K562 (cell line): ENCODE data around the gene SUPT3H. TPM values are rescaled to one million over a fixed set of nuclear protein-coding genes. Genes with fewer than 3 reads are reported as not detected.

Experiments
- ATAC-seq: fragments of 200-7000 bp; cut with Tn5 transposase; 3 replicates; pipeline ENCODE4 v1.9.1; 2020; ENCODE audit warnings: moderate library complexity
- BruUV-seq: library from RNA; stranded (reverse); fragments of 400-500 nt; replicated peaks from 2 replicates; lab custom pipeline; 2021; lab: Mats Ljungman, UMichigan
- CTCF ChIA-PET: fragments of 300-600 bp; formaldehyde crosslinking; extraction: SDS; loops from one replicate; lab custom pipeline; 2021; ENCODE audit warnings: low intra/inter-chr PET ratio; lab: Yijun Ruan, JAX
- POLR2A ChIA-PET: fragments of 300-600, 350-650 bp; sonication (Branson Sonifier 250); formaldehyde crosslinking; extraction: SDS; loops from one replicate; lab custom pipeline; 2021; ENCODE audit warnings: antibody characterized with exemption, inconsistent platforms; lab: Yijun Ruan, JAX
- DNase-seq, 4 experiments: peaks; one replicate each; pipeline versions ENCODE4 v3.0.0 to v3.0.0-alpha.2; 2011 to 2018; ENCODE audit warnings: low spot score in 3 of 4, mixed read lengths in 3 of 4; ENCODE audit errors: extremely low read depth in 1 of 4
- FAIRE-seq: peaks from 2 replicates; lab custom pipeline; 2011; peaks lifted over from hg19 to GRCh38; lab: Jason Lieb, UNC
- H2AFZ ChIP-seq: 2 replicates; pipeline ENCODE4 v1.6.0; 2011; ENCODE audit warnings: low read depth, low read length, control low read depth, inconsistent platforms
- H3K27ac ChIP-seq: fragments of 200-600 bp; 3 replicates; pipeline ENCODE4 v1.8.0; 2011; ENCODE audit warnings: low read depth, mild to moderate bottlenecking, control low read depth, inconsistent platforms, low read length, moderate library complexity, mixed read lengths; ENCODE audit errors: extremely low read depth
- H3K27me3 ChIP-seq, 2 experiments: fragments of 300-600 bp in 1 of 2; 2 replicates in 1 of 2; 3 replicates in 1 of 2; pipeline versions ENCODE4 v1.6.0 to v1.8.0; 2011; ENCODE audit warnings: inconsistent platforms in 2 of 2, low read length in 2 of 2, mild to moderate bottlenecking in 1 of 2, mixed read lengths in 1 of 2, moderate library complexity in 1 of 2; ENCODE audit not compliant: control insufficient read depth in 2 of 2, insufficient read depth in 2 of 2
- H3K36me3 ChIP-seq: fragments of 300-600 bp; 3 replicates; pipeline ENCODE4 v1.8.0; 2011; ENCODE audit warnings: mild to moderate bottlenecking, low read length, inconsistent platforms; ENCODE audit not compliant: control insufficient read depth, insufficient read depth
- H3K4me1 ChIP-seq, 2 experiments: fragments of 200-600 bp in 1 of 2; replicated peaks in 1 of 2; 2 replicates in 1 of 2; 3 replicates in 1 of 2; pipeline versions ENCODE4 v1.5.1 to v1.8.0; 2011; ENCODE audit warnings: inconsistent platforms in 2 of 2, low read length in 2 of 2, mild to moderate bottlenecking in 1 of 2, mixed read lengths in 1 of 2, moderate library complexity in 1 of 2; ENCODE audit not compliant: control insufficient read depth in 2 of 2, insufficient read depth in 2 of 2
- H3K4me2 ChIP-seq: 2 replicates; pipeline ENCODE4 v1.6.1; 2011; ENCODE audit warnings: low read length, control low read depth, inconsistent platforms, mixed read lengths; ENCODE audit not compliant: insufficient read depth
- H3K4me3 ChIP-seq: fragments of 200-600 bp; sonication (generic), shearing (Covaris generic); 2 replicates; pipeline ENCODE4 v1.5.1; 2016; ENCODE audit warnings: control low read depth, inconsistent platforms
- H3K79me2 ChIP-seq: fragments of 200-600 bp; 3 replicates; pipeline ENCODE4 v1.8.0; 2011; ENCODE audit warnings: low read length, inconsistent platforms; ENCODE audit not compliant: control insufficient read depth, insufficient read depth
- H3K9ac ChIP-seq, 2 experiments: 2 replicates each; pipeline versions ENCODE4 v1.6.0 to v1.6.1; 2011; ENCODE audit warnings: low read depth in 2 of 2, low read length in 2 of 2, control low read depth in 1 of 2, inconsistent platforms in 1 of 2, mild to moderate bottlenecking in 1 of 2, mixed read lengths in 1 of 2; ENCODE audit not compliant: insufficient read depth in 1 of 2
- H3K9me1 ChIP-seq: one replicate; pipeline ENCODE4 v1.6.0; 2011; ENCODE audit warnings: inconsistent platforms, mild to moderate bottlenecking, low read length, moderate library complexity; ENCODE audit not compliant: control insufficient read depth, insufficient read depth
- H3K9me3 ChIP-seq: replicated peaks from 2 replicates; pipeline ENCODE4 v1.5.1; 2011; ENCODE audit warnings: low read depth, low read length, inconsistent platforms; ENCODE audit not compliant: control insufficient read depth, insufficient read depth
- H4K20me1 ChIP-seq: replicated peaks from 2 replicates; pipeline ENCODE4 v1.6.1; 2011; ENCODE audit warnings: low read length, inconsistent platforms, mixed read lengths; ENCODE audit not compliant: control insufficient read depth, insufficient read depth
- BRD9 ChIP-seq: fragments of 450-650 bp; IDR thresholded peaks from 2 replicates; pipeline ENCODE4 v1.6.1; 2018; ENCODE audit warnings: low read depth; ENCODE audit not compliant: partially characterized antibody
- HMG20B ChIP-seq: fragments of 250-450 bp; sonication (Bioruptor Pico); IDR thresholded peaks from 2 replicates; pipeline ENCODE4 v1.5.0; 2021; ENCODE audit warnings: mild to moderate bottlenecking
- MYC ChIP-seq, 2 experiments: fragments of 250-450 bp in 1 of 2; sonication (Bioruptor Pico) in 1 of 2; IDR thresholded peaks; 2 replicates each; pipeline versions ENCODE4 v1.5.1 to v1.6.1; 2012 to 2021; ENCODE audit warnings: low read depth in 2 of 2, borderline replicate concordance in 1 of 2, improper control_type of control experiment in 1 of 2, low read length in 1 of 2, mild to moderate bottlenecking in 1 of 2, moderate library complexity in 1 of 2
- NCOA6 ChIP-seq: fragments of 450-650 bp; IDR thresholded peaks from 2 replicates; pipeline ENCODE4 v1.6.1; 2017; ENCODE audit warnings: mild to moderate bottlenecking
- TEAD2 ChIP-seq: fragments of 450-650 bp; IDR thresholded peaks from 2 replicates; pipeline ENCODE4 v1.6.1; 2016; ENCODE audit warnings: missing genetic modification characterization, control low read depth, missing compliant biosample characterization
- ZNF274 ChIP-seq: IDR thresholded peaks from 2 replicates; pipeline ENCODE4 v1.6.1; 2011; ENCODE audit warnings: low read depth, mild to moderate bottlenecking, low read length, moderate library complexity, borderline replicate concordance
- in situ Hi-C: fragments of 300-500 bp; cut with MboI; formaldehyde crosslinking; loops from 4 replicates; pipeline ENCODE4 v1.15.0; 2018; ENCODE audit warnings: inconsistent platforms, mixed read lengths
- intact Hi-C: fragments of 100-400 bp; cut with micrococcal nuclease; formaldehyde crosslinking; loops from 2 replicates; pipeline ENCODE4 v1.14.2; 2022
- polyA plus RNA-seq, 8 experiments: library from polyadenylated mRNA; depleted of rRNA in 4 of 8; stranded (reverse) in 5 of 8; unstranded in 3 of 8; fragments of >200 nt; fragmentation: Nextera tagmentation in 2 of 8; fragmentation: Illumina TruSeq in 1 of 8; extraction: Ambion mirVana in 2 of 8; extraction: Trizol in 1 of 8; gene quantifications; 2 replicates each; pipeline versions ENCODE4 v1.2.1 to v1.2.3, GENCODE V29; 2011 to 2014; ENCODE audit warnings: inconsistent platforms in 1 of 8, missing spikeins in 1 of 8
- total RNA-seq, 7 experiments: library from RNA; depleted of rRNA in 6 of 7; stranded (reverse); fragments of >200 nt in 6 of 7; fragmentation: Illumina TruSeq in 2 of 7; extraction: Trizol in 2 of 7; gene quantifications; 2 replicates each; pipeline versions ENCODE4 v1.2.1 to v1.2.3, GENCODE V29; 2011 to 2021; ENCODE audit warnings: low replicate concordance in 1 of 7
- TF ChIP-seq, protein P1 (sequence below): fragments of 200-800 bp; sonication (Bioruptor generic); IDR thresholded peaks from 2 replicates; pipeline ENCODE4 v1.6.1; 2017; ENCODE audit warnings: missing genetic modification characterization, missing compliant biosample characterization
- TF ChIP-seq, protein P2 (sequence below), 2 experiments: fragments of 150-350 bp in 1 of 2; IDR thresholded peaks; 2 replicates each; pipeline ENCODE4 v1.6.1; 2012 to 2016; ENCODE audit warnings: low read depth in 2 of 2, low read length in 2 of 2, mild to moderate bottlenecking in 1 of 2, moderate library complexity in 1 of 2
- TF ChIP-seq, protein P3 (sequence below): fragments of 450-650 bp; IDR thresholded peaks from 2 replicates; pipeline ENCODE4 v1.7.0; 2016; ENCODE audit warnings: borderline replicate concordance

Gene SUPT3H
- total and polyA plus RNA-seq, 9 of the 15 experiments (the other 6 are each of a cell fraction or from before 2014, with no cell fraction given) = 7.2 to 16.3 (median 11.9) TPM

DNA sequence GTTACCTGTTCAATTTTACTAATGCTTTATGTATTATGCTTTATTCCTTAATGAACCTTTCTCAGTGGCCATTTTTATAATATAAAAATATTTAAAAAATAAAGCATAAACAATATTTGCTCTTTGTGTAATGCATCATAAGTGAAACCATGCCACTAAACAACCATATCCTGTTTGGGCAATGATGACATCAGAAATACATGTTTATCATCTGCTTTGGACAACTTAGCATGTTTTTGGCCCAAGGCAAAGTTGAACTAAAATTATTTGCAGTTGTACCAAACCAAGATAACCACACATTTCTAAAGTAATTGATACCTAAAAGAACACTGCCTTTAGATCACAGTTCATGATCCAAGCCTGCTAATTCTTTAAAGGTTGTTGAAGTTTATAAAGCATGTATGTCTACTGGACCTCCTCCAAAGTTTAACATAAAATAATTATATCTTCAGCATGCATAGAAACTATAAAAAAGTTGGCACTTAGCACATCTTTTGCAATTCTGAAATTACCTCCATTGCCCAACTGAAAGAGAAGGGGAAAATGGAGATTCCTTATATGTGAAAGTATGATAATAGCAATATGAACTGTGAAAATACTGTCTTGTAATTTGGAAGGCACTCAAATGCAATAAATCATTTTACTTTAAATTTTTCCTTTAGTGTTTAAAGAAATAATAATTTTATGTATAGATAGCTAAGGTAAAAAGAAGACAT is 375.2 kb downstream of the SUPT3H start:
- POLR2A ChIA-PET = interaction anchor here (1.5 kb wide), 1 partner anchor 11 kb away, joined by 3 read pairs; no protein-coding TSS in a partner anchor
- Histone ChIP-seq H3K27ac (no peak overlapping the region), H3K36me3 (no peaks in the 10 kb centered on the region), H3K9me1 (no peaks in the 10 kb centered on the region), H2AFZ (no peak overlapping the region), H3K79me2 (no peaks in the 10 kb centered on the region), H3K9me3 (no peaks in the 10 kb centered on the region), H4K20me1 (no peaks in the 10 kb centered on the region), H3K9ac (no peak overlapping the region), H3K27me3 (no peaks in the 10 kb centered on the region), H3K4me3 (no peak overlapping the region), H3K4me1 (no peaks in the 10 kb centered on the region), H3K4me2 (no peak overlapping the region)
- no peak for DNase-seq
- no peak for FAIRE-seq
- TF ChIP-seq BRD9 = no peak
- TF ChIP-seq, protein P1, sequence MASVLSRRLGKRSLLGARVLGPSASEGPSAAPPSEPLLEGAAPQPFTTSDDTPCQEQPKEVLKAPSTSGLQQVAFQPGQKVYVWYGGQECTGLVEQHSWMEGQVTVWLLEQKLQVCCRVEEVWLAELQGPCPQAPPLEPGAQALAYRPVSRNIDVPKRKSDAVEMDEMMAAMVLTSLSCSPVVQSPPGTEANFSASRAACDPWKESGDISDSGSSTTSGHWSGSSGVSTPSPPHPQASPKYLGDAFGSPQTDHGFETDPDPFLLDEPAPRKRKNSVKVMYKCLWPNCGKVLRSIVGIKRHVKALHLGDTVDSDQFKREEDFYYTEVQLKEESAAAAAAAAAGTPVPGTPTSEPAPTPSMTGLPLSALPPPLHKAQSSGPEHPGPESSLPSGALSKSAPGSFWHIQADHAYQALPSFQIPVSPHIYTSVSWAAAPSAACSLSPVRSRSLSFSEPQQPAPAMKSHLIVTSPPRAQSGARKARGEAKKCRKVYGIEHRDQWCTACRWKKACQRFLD = no peak
- no peak for TF ChIP-seq HMG20B
- TF ChIP-seq, protein P2, sequence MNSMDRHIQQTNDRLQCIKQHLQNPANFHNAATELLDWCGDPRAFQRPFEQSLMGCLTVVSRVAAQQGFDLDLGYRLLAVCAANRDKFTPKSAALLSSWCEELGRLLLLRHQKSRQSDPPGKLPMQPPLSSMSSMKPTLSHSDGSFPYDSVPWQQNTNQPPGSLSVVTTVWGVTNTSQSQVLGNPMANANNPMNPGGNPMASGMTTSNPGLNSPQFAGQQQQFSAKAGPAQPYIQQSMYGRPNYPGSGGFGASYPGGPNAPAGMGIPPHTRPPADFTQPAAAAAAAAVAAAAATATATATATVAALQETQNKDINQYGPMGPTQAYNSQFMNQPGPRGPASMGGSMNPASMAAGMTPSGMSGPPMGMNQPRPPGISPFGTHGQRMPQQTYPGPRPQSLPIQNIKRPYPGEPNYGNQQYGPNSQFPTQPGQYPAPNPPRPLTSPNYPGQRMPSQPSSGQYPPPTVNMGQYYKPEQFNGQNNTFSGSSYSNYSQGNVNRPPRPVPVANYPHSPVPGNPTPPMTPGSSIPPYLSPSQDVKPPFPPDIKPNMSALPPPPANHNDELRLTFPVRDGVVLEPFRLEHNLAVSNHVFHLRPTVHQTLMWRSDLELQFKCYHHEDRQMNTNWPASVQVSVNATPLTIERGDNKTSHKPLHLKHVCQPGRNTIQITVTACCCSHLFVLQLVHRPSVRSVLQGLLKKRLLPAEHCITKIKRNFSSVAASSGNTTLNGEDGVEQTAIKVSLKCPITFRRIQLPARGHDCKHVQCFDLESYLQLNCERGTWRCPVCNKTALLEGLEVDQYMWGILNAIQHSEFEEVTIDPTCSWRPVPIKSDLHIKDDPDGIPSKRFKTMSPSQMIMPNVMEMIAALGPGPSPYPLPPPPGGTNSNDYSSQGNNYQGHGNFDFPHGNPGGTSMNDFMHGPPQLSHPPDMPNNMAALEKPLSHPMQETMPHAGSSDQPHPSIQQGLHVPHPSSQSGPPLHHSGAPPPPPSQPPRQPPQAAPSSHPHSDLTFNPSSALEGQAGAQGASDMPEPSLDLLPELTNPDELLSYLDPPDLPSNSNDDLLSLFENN (IDR thresholded peaks at IDR 0.05; ENCODE audit: low read depth in 2 of 2, low read length in 2 of 2) = no peak
- TF ChIP-seq NCOA6 = no peak
- TF ChIP-seq, protein P3, sequence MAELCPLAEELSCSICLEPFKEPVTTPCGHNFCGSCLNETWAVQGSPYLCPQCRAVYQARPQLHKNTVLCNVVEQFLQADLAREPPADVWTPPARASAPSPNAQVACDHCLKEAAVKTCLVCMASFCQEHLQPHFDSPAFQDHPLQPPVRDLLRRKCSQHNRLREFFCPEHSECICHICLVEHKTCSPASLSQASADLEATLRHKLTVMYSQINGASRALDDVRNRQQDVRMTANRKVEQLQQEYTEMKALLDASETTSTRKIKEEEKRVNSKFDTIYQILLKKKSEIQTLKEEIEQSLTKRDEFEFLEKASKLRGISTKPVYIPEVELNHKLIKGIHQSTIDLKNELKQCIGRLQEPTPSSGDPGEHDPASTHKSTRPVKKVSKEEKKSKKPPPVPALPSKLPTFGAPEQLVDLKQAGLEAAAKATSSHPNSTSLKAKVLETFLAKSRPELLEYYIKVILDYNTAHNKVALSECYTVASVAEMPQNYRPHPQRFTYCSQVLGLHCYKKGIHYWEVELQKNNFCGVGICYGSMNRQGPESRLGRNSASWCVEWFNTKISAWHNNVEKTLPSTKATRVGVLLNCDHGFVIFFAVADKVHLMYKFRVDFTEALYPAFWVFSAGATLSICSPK = no peak
- no peak for TF ChIP-seq MYC (IDR thresholded peaks at IDR 0.05; ENCODE audit: low read depth, low read length)
- TF ChIP-seq MYC (CRISPR knock-in tag; IDR thresholded peaks at IDR 0.05; ENCODE audit: borderline replicate concordance, low read depth) = no peak
- TF ChIP-seq TEAD2 = no peak
- no peak for TF ChIP-seq ZNF274
- CTCF ChIA-PET = no interaction called here
- intact Hi-C loops = no loop called here
- in situ Hi-C loops = no loop called here
- BruUV-seq = no TSS peak
- no peak for ATAC-seq
